NT2/D1 (cell line): ENCODE results near the gene CYP3A7.
"Not testable (repeated sequence)": the region's sequence is repeated elsewhere in the genome, so short reads cannot be mapped to it uniquely, and the experiment has no call there.

Source experiments
- DNase-seq: peaks from one replicate; pipeline ENCODE4 v3.0.0-alpha.2; 2011; ENCODE audit warnings: low read depth, low spot score
- H3K27me3 ChIP-seq: 2 replicates; pipeline ENCODE4 v1.6.0; 2011; ENCODE audit warnings: mild to moderate bottlenecking; ENCODE audit not compliant: insufficient read length, insufficient read depth
- H3K36me3 ChIP-seq: 2 replicates; pipeline ENCODE4 v1.6.1; 2011; ENCODE audit warnings: mild to moderate bottlenecking, low read length, mixed read lengths; ENCODE audit not compliant: insufficient read depth, insufficient read length
- H3K4me1 ChIP-seq: 2 replicates; pipeline ENCODE4 v1.5.1; 2011; ENCODE audit not compliant: insufficient read depth, insufficient read length
- H3K4me3 ChIP-seq: 2 replicates; pipeline ENCODE4 v1.5.1; 2011; ENCODE audit warnings: low read depth; ENCODE audit not compliant: insufficient read length
- H3K9ac ChIP-seq: 2 replicates; pipeline ENCODE4 v1.6.0; 2011; ENCODE audit warnings: low read depth; ENCODE audit not compliant: insufficient read length
- H3K9me3 ChIP-seq: 2 replicates; pipeline ENCODE4 v1.5.1; 2011; ENCODE audit warnings: mild to moderate bottlenecking, low read length; ENCODE audit not compliant: insufficient read depth
- SUZ12 ChIP-seq: IDR thresholded peaks from 2 replicates; pipeline ENCODE4 v1.6.1; 2011; ENCODE audit not compliant: insufficient read length, insufficient read depth; ENCODE audit errors: extremely low read depth
- YY1 ChIP-seq: IDR thresholded peaks from 2 replicates; pipeline ENCODE4 v1.6.1; 2011; ENCODE audit not compliant: insufficient read length, insufficient read depth
- ZNF274 ChIP-seq: IDR thresholded peaks from 2 replicates; pipeline ENCODE4 v1.6.1; 2011; ENCODE audit warnings: mild to moderate bottlenecking, low read depth, low read length

CYP3A7 gene

GRCh38 chr7:99713995-99714570, 20.9 kb downstream of the CYP3A7 start:
- Histone ChIP-seq H3K27me3 (no peaks in the 10 kb centered on the region), H3K9me3 (no peaks in the 10 kb centered on the region), H3K4me1 (no peaks in the 10 kb centered on the region), H3K9ac (no peak overlapping the region), H3K36me3 (no peaks in the 10 kb centered on the region), H3K4me3 (no peak overlapping the region)
- DNase-seq: no peak
- no peak for TF ChIP-seq YY1
- no peak for TF ChIP-seq SUZ12
- no peak for TF ChIP-seq ZNF274

- no peaks in the 10 kb centered on the region for H3K4me1 ChIP-seq
- no peak overlapping the region for H3K9ac ChIP-seq
- TF ChIP-seq SUZ12 (no peak), ZNF274 (no peak), YY1 (no peak)
- H3K4me3 ChIP-seq: no peak overlapping the region
- no peak for DNase-seq
- no peaks in the 10 kb centered on the region for H3K27me3 ChIP-seq
- H3K36me3 ChIP-seq: no peaks in the 10 kb centered on the region
- peaks cover 38% of the 10 kb centered on the region for H3K9me3 ChIP-seq
Measured at GRCh38 chr7:99709838-99710578, 25.0 kb downstream of the CYP3A7 start.

DNA sequence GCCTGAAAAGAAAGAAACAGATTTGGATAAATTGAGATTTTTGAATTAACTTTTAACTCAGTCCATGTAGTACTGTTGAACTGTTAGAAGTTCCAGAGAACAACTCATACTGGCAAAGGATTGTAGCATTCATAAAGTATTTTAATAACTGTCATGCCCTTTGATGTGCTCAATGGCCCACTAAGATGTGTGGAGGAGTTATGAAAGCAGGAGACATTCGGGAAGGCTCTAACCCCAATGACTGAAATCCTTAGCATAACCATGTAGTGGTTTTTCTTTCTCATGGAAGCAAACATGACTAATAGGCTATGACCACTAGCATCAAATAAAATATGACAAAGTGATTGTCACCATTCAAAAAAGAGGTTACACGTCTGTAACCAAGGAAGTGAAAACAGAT, 25.7 kb downstream of the CYP3A7 start:
- Histone ChIP-seq H3K9ac (no peak overlapping the region), H3K36me3 (no peaks in the 10 kb centered on the region), H3K4me3 (no peak overlapping the region), H3K9me3 (peaks cover 38% of the 10 kb centered on the region), H3K4me1 (no peaks in the 10 kb centered on the region), H3K27me3 (no peaks in the 10 kb centered on the region)
- DNase-seq: no peak
- no peak for TF ChIP-seq SUZ12
- no peak for TF ChIP-seq YY1
- TF ChIP-seq ZNF274: no peak

DNA sequence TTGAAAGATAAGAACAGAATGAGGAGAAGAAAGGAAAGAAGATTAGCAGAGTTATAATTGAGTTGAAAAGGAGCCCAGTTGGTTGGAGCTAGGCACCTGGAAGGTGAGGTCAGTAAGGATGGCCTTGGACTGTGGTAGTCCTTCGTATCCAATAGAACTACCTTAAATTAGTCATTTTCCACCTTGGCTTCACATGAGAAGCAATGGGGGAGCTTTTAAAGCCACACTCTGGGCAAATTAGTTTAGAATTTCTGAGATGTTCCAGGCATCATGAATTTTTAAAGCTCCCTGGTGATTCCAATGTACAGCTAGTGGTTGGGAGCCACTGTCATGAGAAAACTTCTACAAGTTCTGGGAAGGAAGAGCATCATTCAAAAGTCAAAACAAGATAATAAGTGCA, 27.9 kb downstream of the CYP3A7 start:
- H3K9me3 ChIP-seq: peaks cover 38% of the 10 kb centered on the region
- TF ChIP-seq ZNF274 (no peak), YY1 (no peak), SUZ12 (no peak)

DNA sequence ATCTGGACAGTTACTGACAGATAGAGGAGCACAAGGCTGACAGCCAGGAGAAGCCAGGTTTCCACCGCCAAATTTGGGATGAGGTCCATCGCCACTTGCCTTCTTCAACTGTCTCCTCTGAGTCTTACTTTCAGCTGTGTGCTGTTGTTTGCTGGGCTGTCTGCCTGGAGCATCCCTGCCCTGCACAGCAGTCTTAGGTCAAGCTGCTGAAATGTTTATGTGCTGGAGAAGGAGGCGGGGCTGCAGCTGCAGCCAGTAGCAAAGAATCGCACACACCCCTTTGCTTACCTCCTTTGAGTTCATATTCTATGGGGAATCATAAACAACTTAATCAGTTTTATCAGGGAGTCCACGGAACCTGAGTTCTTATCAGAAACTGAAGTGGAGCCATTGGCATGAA, 35.0 kb downstream of the CYP3A7 start:
- Histone ChIP-seq H3K27me3 (no peaks in the 10 kb centered on the region), H3K9me3 (no peaks in the 10 kb centered on the region), H3K36me3 (no peaks in the 10 kb centered on the region), H3K4me1 (no peaks in the 10 kb centered on the region), H3K4me3 (no peak overlapping the region), H3K9ac (no peak overlapping the region)
- DNase-seq: no peak
- no peak for TF ChIP-seq ZNF274
- no peak for TF ChIP-seq SUZ12
- no peak for TF ChIP-seq YY1

More for the DNA sequence above, 27.9 kb downstream of the CYP3A7 start:
- no peak for DNase-seq
- H3K4me1 ChIP-seq: no peaks in the 10 kb centered on the region
- H3K4me3 ChIP-seq: no peak overlapping the region
- no peaks in the 10 kb centered on the region for H3K36me3 ChIP-seq
- H3K9ac ChIP-seq: no peak overlapping the region
- no peaks in the 10 kb centered on the region for H3K27me3 ChIP-seq

GRCh38 chr7:99698867-99699730, 35.9 kb downstream of the CYP3A7 start:
- not testable (repeated sequence) for H3K27me3 ChIP-seq, DNase-seq, H3K4me3 ChIP-seq, H3K4me1 ChIP-seq, H3K9me3 ChIP-seq, H3K36me3 ChIP-seq, H3K9ac ChIP-seq

GRCh38 chr7:99694912-99695304, 40.1 kb downstream of the CYP3A7 start:
- Histone ChIP-seq H3K36me3 (no peaks in the 10 kb centered on the region), H3K9me3 (no peaks in the 10 kb centered on the region), H3K27me3 (no peaks in the 10 kb centered on the region), H3K9ac (no peak overlapping the region), H3K4me3 (no peak overlapping the region), H3K4me1 (no peaks in the 10 kb centered on the region)
- no peak for DNase-seq
- TF ChIP-seq ZNF274: no peak
- no peak for TF ChIP-seq SUZ12
- TF ChIP-seq YY1: no peak
